ENCODE data around the gene DMXL1. TPM values are rescaled to one million over a fixed set of nuclear protein-coding genes. Genes with fewer than 3 reads are reported as not detected.
"Not testable (repeated sequence)": the region's sequence is repeated elsewhere in the genome, so short reads cannot be mapped to it uniquely, and the experiment has no call there.

The DMXL1 gene
- total and polyA plus RNA-seq, 2 experiments from 2014 or later: 19.5 to 37.4 TPM

- Histone ChIP-seq H3K9me3 (ENCODE audit: low read depth) (no peaks in the 10 kb centered on the region), H3K27ac (no peak overlapping the region), H3K27me3 (no peaks in the 10 kb centered on the region), H3K4me3 (no peak overlapping the region), H3K36me3 (peaks cover 30% of the 10 kb centered on the region), H3K4me1 (ENCODE audit: low read depth) (no peaks in the 10 kb centered on the region)
- no peak for TF ChIP-seq CTCF (IDR thresholded peaks at IDR 0.05; ENCODE audit: low read depth, low read length)
- DNase-seq (ENCODE audit: low read depth in 1 of 2, low spot score in 1 of 2): no peak
Measured at GRCh38 chr5:119131530-119132304, 60.8 kb downstream of the DMXL1 start.

GRCh38 chr5:119135743-119136142 is 64.9 kb downstream of the DMXL1 start:
- H3K36me3 ChIP-seq: peaks cover 13% of the 10 kb centered on the region
- not testable (repeated sequence) for DNase-seq (ENCODE audit: low read depth in 1 of 2, low spot score in 1 of 2); H3K9me3 ChIP-seq (ENCODE audit: low read depth); H3K4me3 ChIP-seq; H3K4me1 ChIP-seq (ENCODE audit: low read depth); H3K27ac ChIP-seq; H3K27me3 ChIP-seq

- no peaks in the 10 kb centered on the region for H3K4me1 ChIP-seq (ENCODE audit: low read depth)
- H3K4me3 ChIP-seq: no peak overlapping the region
- DNase-seq (ENCODE audit: low read depth in 1 of 2, low spot score in 1 of 2): no peak
- no peaks in the 10 kb centered on the region for H3K9me3 ChIP-seq (ENCODE audit: low read depth)
- TF ChIP-seq CTCF (IDR thresholded peaks at IDR 0.05; ENCODE audit: low read depth, low read length): no peak
- H3K27ac ChIP-seq: no peak overlapping the region
- peaks cover 13% of the 10 kb centered on the region for H3K36me3 ChIP-seq
- no peaks in the 10 kb centered on the region for H3K27me3 ChIP-seq
Measured at GRCh38 chr5:119136666-119137318, 65.9 kb downstream of the DMXL1 start.

- Histone ChIP-seq H3K27me3 (no peaks in the 10 kb centered on the region), H3K9me3 (ENCODE audit: low read depth) (no peaks in the 10 kb centered on the region), H3K27ac (no peak overlapping the region), H3K4me1 (ENCODE audit: low read depth) (no peaks in the 10 kb centered on the region), H3K4me3 (no peak overlapping the region), H3K36me3 (peaks cover 24% of the 10 kb centered on the region)
- no peak for DNase-seq (ENCODE audit: low read depth in 1 of 2, low spot score in 1 of 2)
- TF ChIP-seq CTCF (IDR thresholded peaks at IDR 0.05; ENCODE audit: low read depth, low read length): no peak
Measured at GRCh38 chr5:119153629-119154028, 82.7 kb downstream of the DMXL1 start.

GRCh38 chr5:119158144-119158543 is 87.3 kb downstream of the DMXL1 start:
- Histone ChIP-seq H3K27me3 (no peaks in the 10 kb centered on the region), H3K27ac (no peak overlapping the region), H3K4me1 (ENCODE audit: low read depth) (no peaks in the 10 kb centered on the region), H3K36me3 (peaks cover 10% of the 10 kb centered on the region), H3K9me3 (ENCODE audit: low read depth) (no peaks in the 10 kb centered on the region), H3K4me3 (no peak overlapping the region)
- no peak for TF ChIP-seq CTCF (IDR thresholded peaks at IDR 0.05; ENCODE audit: low read depth, low read length)
- no peak for DNase-seq (ENCODE audit: low read depth in 1 of 2, low spot score in 1 of 2)

- H3K36me3 ChIP-seq: peaks cover 10% of the 10 kb centered on the region
- no peaks in the 10 kb centered on the region for H3K9me3 ChIP-seq (ENCODE audit: low read depth)
- no peak for DNase-seq (ENCODE audit: low read depth in 1 of 2, low spot score in 1 of 2)
- no peak overlapping the region for H3K4me3 ChIP-seq
- H3K27ac ChIP-seq: no peak overlapping the region
- no peaks in the 10 kb centered on the region for H3K27me3 ChIP-seq
- TF ChIP-seq CTCF (IDR thresholded peaks at IDR 0.05; ENCODE audit: low read depth, low read length): no peak
- H3K4me1 ChIP-seq (ENCODE audit: low read depth): no peaks in the 10 kb centered on the region
Measured at GRCh38 chr5:119161430-119161829, 90.5 kb downstream of the DMXL1 start.

Data from cardiac muscle cell (in vitro differentiated cells and primary cell).